IMR-90 (cell line): ENCODE results near the gene EHMT1. TPM values are rescaled to one million over a fixed set of nuclear protein-coding genes. Genes with fewer than 3 reads are reported as not detected.

ENCODE experiments used
- ATAC-seq: fragments of 200-7000 bp; cut with Tn5 transposase; 2 replicates; pipeline ENCODE4 v1.9.1; 2020; ENCODE audit warnings: low read depth, mild to moderate bottlenecking, moderate library complexity
- BruUV-seq: library from RNA; stranded (reverse); fragments of 400-500 nt; replicated peaks from 2 replicates; lab custom pipeline; 2021; lab: Mats Ljungman, UMichigan
- CTCF ChIA-PET: fragments of 300-600 bp; formaldehyde crosslinking; extraction: SDS; loops from one replicate; lab custom pipeline; 2021; ENCODE audit warnings: antibody characterized with exemption; lab: Yijun Ruan, JAX
- POLR2A ChIA-PET: fragments of 300-600 bp; sonication (Branson Sonifier 250); formaldehyde crosslinking; loops from one replicate; lab custom pipeline; 2022; ENCODE audit warnings: antibody characterized with exemption; ENCODE audit not compliant: unreplicated experiment; lab: Charles Lee
- DNase-seq: peaks from one replicate; pipeline ENCODE4 v3.0.0; 2013
- H2AFZ ChIP-seq: replicated peaks from 2 replicates; pipeline ENCODE3; 2013; ENCODE audit warnings: low read length, mild to moderate bottlenecking; ENCODE audit not compliant: poor library complexity
- H2AK5ac ChIP-seq: 2 replicates; pipeline ENCODE4 v1.6.1; 2013; ENCODE audit warnings: low read depth, low read length, inconsistent platforms
- H2AK9ac ChIP-seq: replicated peaks from 2 replicates; pipeline ENCODE3; 2013; ENCODE audit warnings: mild to moderate bottlenecking, low read depth, low read length, moderate library complexity; ENCODE audit not compliant: poor library complexity
- H2BK120ac ChIP-seq: 2 replicates; pipeline ENCODE4 v1.6.1; 2013; ENCODE audit warnings: low read depth, low read length, inconsistent platforms
- H2BK15ac ChIP-seq: 3 replicates; pipeline ENCODE4 v1.6.1; 2013; ENCODE audit warnings: low read depth, low read length, inconsistent platforms
- H2BK20ac ChIP-seq: 2 replicates; pipeline ENCODE4 v1.6.1; 2013; ENCODE audit warnings: low read depth, mild to moderate bottlenecking, inconsistent platforms, low read length, moderate library complexity
- H2BK5ac ChIP-seq: 2 replicates; pipeline ENCODE4 v1.6.1; 2013; ENCODE audit warnings: mild to moderate bottlenecking, low read depth, low read length, inconsistent platforms; ENCODE audit not compliant: poor library complexity, severe bottlenecking
- H3K14ac ChIP-seq: replicated peaks from 2 replicates; pipeline ENCODE4 v1.6.1; 2013; ENCODE audit warnings: low read depth, low read length, inconsistent platforms
- H3K18ac ChIP-seq: 2 replicates; pipeline ENCODE4 v1.6.1; 2013; ENCODE audit warnings: low read depth, low read length, control low read depth
- H3K23ac ChIP-seq: 2 replicates; pipeline ENCODE4 v1.6.1; 2013; ENCODE audit warnings: low read depth, low read length, inconsistent platforms
- H3K27ac ChIP-seq: 2 replicates; pipeline ENCODE4 v1.5.1; 2013; ENCODE audit warnings: mild to moderate bottlenecking, control low read depth, low read length; ENCODE audit not compliant: insufficient read depth
- H3K27me3 ChIP-seq: 2 replicates; pipeline ENCODE4 v1.6.1; 2013; ENCODE audit warnings: low read length; ENCODE audit not compliant: control insufficient read depth, insufficient read depth
- H3K36me3 ChIP-seq: 2 replicates; pipeline ENCODE4 v1.6.1; 2013; ENCODE audit warnings: low read length, mixed read lengths; ENCODE audit not compliant: control insufficient read depth, insufficient read depth
- H3K4ac ChIP-seq: 2 replicates; pipeline ENCODE4 v1.6.1; 2013; ENCODE audit warnings: low read depth, low read length, inconsistent platforms
- H3K4me1 ChIP-seq: 2 replicates; pipeline ENCODE4 v1.6.1; 2013; ENCODE audit warnings: low read length, mixed read lengths; ENCODE audit not compliant: control insufficient read depth, insufficient read depth
- H3K4me2 ChIP-seq: 2 replicates; pipeline ENCODE4 v1.6.1; 2013; ENCODE audit warnings: low read depth, mild to moderate bottlenecking, control low read depth, low read length, moderate library complexity
- H3K4me3 ChIP-seq: 2 replicates; pipeline ENCODE4 v1.5.1; 2013; ENCODE audit warnings: low read depth, mild to moderate bottlenecking, control low read depth, low read length, moderate library complexity; ENCODE audit not compliant: insufficient read depth
- H3K56ac ChIP-seq: 2 replicates; pipeline ENCODE4 v1.6.1; 2013; ENCODE audit warnings: low read length, inconsistent platforms; ENCODE audit not compliant: insufficient read depth; ENCODE audit errors: extremely low read depth
- H3K79me1 ChIP-seq, 2 experiments: 2 replicates each; pipeline ENCODE4 v1.6.1; 2013; ENCODE audit warnings: low read length in 2 of 2, inconsistent platforms in 1 of 2, low read depth in 1 of 2
- H3K9ac ChIP-seq: 2 replicates; pipeline ENCODE4 v1.6.1; 2013; ENCODE audit warnings: low read depth, low read length, control low read depth
- H3K9me1 ChIP-seq: 2 replicates; pipeline ENCODE4 v1.6.1; 2013; ENCODE audit warnings: low read length, inconsistent platforms; ENCODE audit not compliant: insufficient read depth
- H3K9me3 ChIP-seq: 2 replicates; pipeline ENCODE4 v1.6.1; 2013; ENCODE audit warnings: low read length; ENCODE audit not compliant: control insufficient read depth, insufficient read depth
- H4K20me1 ChIP-seq: 2 replicates; pipeline ENCODE4 v1.6.1; 2013; ENCODE audit warnings: low read length, inconsistent platforms; ENCODE audit not compliant: insufficient read depth
- H4K5ac ChIP-seq: 2 replicates; pipeline ENCODE4 v1.6.1; 2013; ENCODE audit warnings: mild to moderate bottlenecking, low read depth, low read length, control low read depth
- H4K8ac ChIP-seq, 2 experiments: 2 replicates each; pipeline ENCODE4 v1.6.1; 2013; ENCODE audit warnings: low read depth in 2 of 2, low read length in 2 of 2, control low read depth in 1 of 2, inconsistent platforms in 1 of 2
- H4K91ac ChIP-seq: 2 replicates; pipeline ENCODE4 v1.6.1; 2013; ENCODE audit warnings: low read depth, low read length, inconsistent platforms; ENCODE audit not compliant: insufficient read depth
- CEBPB ChIP-seq: IDR thresholded peaks from 2 replicates; pipeline ENCODE4 v1.6.1; 2012; ENCODE audit warnings: low read depth, low read length, improper control_type of control experiment
- CHD1 ChIP-seq: IDR thresholded peaks from 2 replicates; pipeline ENCODE4 v1.6.1; 2012; ENCODE audit warnings: low read depth, low read length, improper control_type of control experiment
- FOS ChIP-seq: fragments of 150-350 bp; IDR thresholded peaks from 2 replicates; pipeline ENCODE4 v1.6.1; 2016; ENCODE audit warnings: low read depth, low read length
- MAFK ChIP-seq: IDR thresholded peaks from 2 replicates; pipeline ENCODE4 v1.6.1; 2012; ENCODE audit warnings: low read depth, low read length, improper control_type of control experiment
- MAZ ChIP-seq: IDR thresholded peaks from 2 replicates; pipeline ENCODE4 v1.6.1; 2012; ENCODE audit warnings: low read depth, mild to moderate bottlenecking, low read length, improper control_type of control experiment, moderate library complexity, borderline replicate concordance
- MXI1 ChIP-seq: IDR thresholded peaks from 2 replicates; pipeline ENCODE4 v1.6.1; 2012; ENCODE audit warnings: low read depth, mild to moderate bottlenecking, low read length, moderate library complexity, borderline replicate concordance
- NFE2L2 ChIP-seq: fragments of 150-350 bp; IDR thresholded peaks from 2 replicates; pipeline ENCODE4 v1.6.1; 2016; ENCODE audit warnings: low read depth, mild to moderate bottlenecking, low read length
- POLR2A ChIP-seq: IDR thresholded peaks from 2 replicates; pipeline ENCODE4 v1.6.1; 2012; ENCODE audit warnings: mild to moderate bottlenecking, low read depth, low read length
- RAD21 ChIP-seq: IDR thresholded peaks from 2 replicates; pipeline ENCODE4 v1.6.1; 2012; ENCODE audit warnings: low read length, improper control_type of control experiment
- RCOR1 ChIP-seq: IDR thresholded peaks from 2 replicates; pipeline ENCODE4 v1.6.1; 2012; ENCODE audit warnings: mild to moderate bottlenecking, low read length, improper control_type of control experiment; ENCODE audit not compliant: insufficient replicate concordance
- RFX5 ChIP-seq: IDR thresholded peaks from 2 replicates; pipeline ENCODE4 v1.8.0; 2012; ENCODE audit warnings: low read depth, mild to moderate bottlenecking, low read length, moderate library complexity
- WGBS, 2 experiments: methylation state at CpG; one replicate each; pipeline versions ENCODE4 v1.1.5 to v1.1.7; 2013; ENCODE audit warnings: missing lambda C conversion rate in 2 of 2; ENCODE audit not compliant: insufficient read length in 1 of 2; ENCODE audit errors: extremely low coverage in 2 of 2; 5-methylcytosine and 5-hydroxymethylcytosine counted together
- dilution Hi-C: fragments of 300-500 bp; cut with HindIII; formaldehyde crosslinking; loops from one replicate; pipeline ENCODE4 v1.14.3; 2018; ENCODE audit warnings: low sequenced_read_pairs; ENCODE audit not compliant: unreplicated experiment
- in situ Hi-C: fragments of 300-500 bp; cut with MboI; formaldehyde crosslinking; loops from 3 replicates; pipeline ENCODE4 v1.14.3; 2019; ENCODE audit warnings: low sequenced_read_pairs, inconsistent platforms, mixed read lengths
- intact Hi-C: fragments of 100-400 bp; cut with micrococcal nuclease; formaldehyde crosslinking; loops from 2 replicates; pipeline ENCODE4 v1.10.0; 2022
- polyA plus RNA-seq, 3 experiments: library from polyadenylated mRNA; depleted of rRNA; stranded (reverse); fragments of >200 nt; gene quantifications; 2 replicates each; pipeline ENCODE4 v1.2.3, GENCODE V29; 2012; ENCODE audit warnings: low replicate concordance in 1 of 3
- total RNA-seq: library from RNA; depleted of rRNA; stranded (reverse); fragments of >200 nt; gene quantifications from 2 replicates; pipeline ENCODE4 v1.2.3, GENCODE V29; 2012
- TF ChIP-seq, protein P1 (sequence below): conservative IDR thresholded peaks from 2 replicates; pipeline ENCODE4 v1.5.1; 2012; ENCODE audit warnings: mild to moderate bottlenecking, low read depth, low read length, improper control_type of control experiment
- TF ChIP-seq, protein P2 (sequence below): fragments of 150-350 bp; IDR thresholded peaks from 2 replicates; pipeline ENCODE4 v1.6.1; 2017; ENCODE audit warnings: mild to moderate bottlenecking, antibody characterized with exemption, low read length, low read depth
- TF ChIP-seq, protein P3 (sequence below): fragments of 150-350 bp; IDR thresholded peaks from 2 replicates; pipeline ENCODE4 v1.6.1; 2016; ENCODE audit warnings: low read depth, mild to moderate bottlenecking, low read length, moderate library complexity, borderline replicate concordance

Gene EHMT1
- total and polyA plus RNA-seq, 2 of the 4 experiments (the other 2 are of a cell fraction), result 32.8 to 35.1 TPM

DNA sequence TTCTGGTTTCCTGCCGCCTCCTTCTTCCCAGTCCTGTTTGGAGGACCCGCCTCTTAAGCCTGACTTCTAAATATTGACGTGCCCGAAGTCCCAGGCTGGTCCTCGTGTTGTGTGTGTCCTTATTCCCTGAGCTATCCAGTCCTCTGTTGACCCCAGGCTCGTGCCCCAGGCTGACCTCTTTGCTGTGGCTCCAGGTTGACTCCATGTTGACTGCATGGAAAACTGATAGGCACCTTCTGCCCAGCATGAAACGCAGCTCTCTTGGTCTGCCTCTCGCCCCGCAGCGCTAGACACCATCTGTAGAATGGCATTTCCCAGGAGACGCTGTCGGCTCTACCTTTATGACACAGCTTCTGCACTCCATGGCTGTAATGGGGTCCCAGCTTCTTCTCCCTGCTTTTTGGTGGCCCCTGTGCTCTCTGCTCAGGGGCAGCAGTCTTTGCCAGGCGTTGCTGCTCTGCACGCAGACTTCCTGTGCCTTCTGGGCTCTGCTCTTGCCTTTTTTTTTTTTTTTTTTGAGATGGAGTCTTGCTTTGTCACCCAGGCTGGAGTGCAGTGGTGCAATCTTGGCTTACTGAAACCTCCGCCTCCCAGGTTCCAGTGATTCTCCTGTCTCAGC is 28.4 kb downstream of the EHMT1 start:
- Histone ChIP-seq H3K27me3 (no peaks in the 10 kb centered on the region), H4K91ac (no peak overlapping the region), H3K56ac (no peak overlapping the region), H3K4me3 (no peak overlapping the region), H4K20me1 (peaks cover 70% of the 10 kb centered on the region), H2AFZ (no peak overlapping the region), H3K4me2 (no peak overlapping the region), H2BK5ac (no peak overlapping the region), H2AK5ac (no peak overlapping the region), H3K9me1 (peaks cover 24% of the 10 kb centered on the region), H2AK9ac (peak overlapping the region; percentile 42), H3K14ac (no peak overlapping the region; the same call in 1 of the 2 replicates), H2BK120ac (no peak overlapping the region), H3K4me1 (peaks cover 4% of the 10 kb centered on the region; the same call in 1 of the 2 replicates), H3K79me1 (peaks cover 29 to 81% of the 10 kb centered on the region in 2 experiments), H3K9ac (no peak overlapping the region), H3K18ac (no peak overlapping the region), H3K23ac (no peak overlapping the region), H3K4ac (no peak overlapping the region), H4K8ac (no peak overlapping the region), H3K27ac (no peak overlapping the region), H2BK20ac (no peak overlapping the region), H2BK15ac (no peak overlapping the region), H3K9me3 (no peaks in the 10 kb centered on the region), H3K36me3 (peaks cover 5% of the 10 kb centered on the region), H4K5ac (no peak overlapping the region)
- ATAC-seq (no peak), DNase-seq (no peak)
- intact Hi-C loops, result no loop called here
- ChIA-PET CTCF (no interaction called here), POLR2A (no interaction called here)
- no TSS peak for BruUV-seq
- in situ Hi-C loops, result no loop called here
- dilution Hi-C loops, result no loop called here
- TF ChIP-seq RCOR1, result no peak
- TF ChIP-seq, protein P1, sequence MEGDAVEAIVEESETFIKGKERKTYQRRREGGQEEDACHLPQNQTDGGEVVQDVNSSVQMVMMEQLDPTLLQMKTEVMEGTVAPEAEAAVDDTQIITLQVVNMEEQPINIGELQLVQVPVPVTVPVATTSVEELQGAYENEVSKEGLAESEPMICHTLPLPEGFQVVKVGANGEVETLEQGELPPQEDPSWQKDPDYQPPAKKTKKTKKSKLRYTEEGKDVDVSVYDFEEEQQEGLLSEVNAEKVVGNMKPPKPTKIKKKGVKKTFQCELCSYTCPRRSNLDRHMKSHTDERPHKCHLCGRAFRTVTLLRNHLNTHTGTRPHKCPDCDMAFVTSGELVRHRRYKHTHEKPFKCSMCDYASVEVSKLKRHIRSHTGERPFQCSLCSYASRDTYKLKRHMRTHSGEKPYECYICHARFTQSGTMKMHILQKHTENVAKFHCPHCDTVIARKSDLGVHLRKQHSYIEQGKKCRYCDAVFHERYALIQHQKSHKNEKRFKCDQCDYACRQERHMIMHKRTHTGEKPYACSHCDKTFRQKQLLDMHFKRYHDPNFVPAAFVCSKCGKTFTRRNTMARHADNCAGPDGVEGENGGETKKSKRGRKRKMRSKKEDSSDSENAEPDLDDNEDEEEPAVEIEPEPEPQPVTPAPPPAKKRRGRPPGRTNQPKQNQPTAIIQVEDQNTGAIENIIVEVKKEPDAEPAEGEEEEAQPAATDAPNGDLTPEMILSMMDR, result no peak
- TF ChIP-seq POLR2A, result no peak
- TF ChIP-seq MXI1, result no peak
- TF ChIP-seq, protein P2, sequence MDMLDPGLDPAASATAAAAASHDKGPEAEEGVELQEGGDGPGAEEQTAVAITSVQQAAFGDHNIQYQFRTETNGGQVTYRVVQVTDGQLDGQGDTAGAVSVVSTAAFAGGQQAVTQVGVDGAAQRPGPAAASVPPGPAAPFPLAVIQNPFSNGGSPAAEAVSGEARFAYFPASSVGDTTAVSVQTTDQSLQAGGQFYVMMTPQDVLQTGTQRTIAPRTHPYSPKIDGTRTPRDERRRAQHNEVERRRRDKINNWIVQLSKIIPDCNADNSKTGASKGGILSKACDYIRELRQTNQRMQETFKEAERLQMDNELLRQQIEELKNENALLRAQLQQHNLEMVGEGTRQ, result no peak
- TF ChIP-seq FOS, result no peak
- no peak for TF ChIP-seq RFX5
- TF ChIP-seq RAD21, result no peak
- no peak for TF ChIP-seq MAZ
- TF ChIP-seq, protein P3, sequence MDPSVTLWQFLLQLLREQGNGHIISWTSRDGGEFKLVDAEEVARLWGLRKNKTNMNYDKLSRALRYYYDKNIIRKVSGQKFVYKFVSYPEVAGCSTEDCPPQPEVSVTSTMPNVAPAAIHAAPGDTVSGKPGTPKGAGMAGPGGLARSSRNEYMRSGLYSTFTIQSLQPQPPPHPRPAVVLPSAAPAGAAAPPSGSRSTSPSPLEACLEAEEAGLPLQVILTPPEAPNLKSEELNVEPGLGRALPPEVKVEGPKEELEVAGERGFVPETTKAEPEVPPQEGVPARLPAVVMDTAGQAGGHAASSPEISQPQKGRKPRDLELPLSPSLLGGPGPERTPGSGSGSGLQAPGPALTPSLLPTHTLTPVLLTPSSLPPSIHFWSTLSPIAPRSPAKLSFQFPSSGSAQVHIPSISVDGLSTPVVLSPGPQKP, result no peak
- TF ChIP-seq CHD1, result no peak
- no peak for TF ChIP-seq MAFK
- TF ChIP-seq CEBPB, result no peak
- TF ChIP-seq NFE2L2, result no peak
- WGBS, 2 experiments, result 92% methylated on average over 13 of the region's 15 CpGs; no CpG with 5 or more reads in 1 of the 2 experiments
